T-helper 2 cell treated with Interferon-gamma antibody and Interleukin-4, amounts not matched to agents 5 μg/mL and 100 μg/mL, for 36 hours (primary cell): ENCODE data around the gene TRIM4.
"Not testable (repeated sequence)": the region's sequence is repeated elsewhere in the genome, so short reads cannot be mapped to it uniquely, and the experiment has no call there.

Experiments
- DNase-seq: peaks from one replicate; pipeline ENCODE4 v3.0.0; 2021; ENCODE audit warnings: low spot score
- H3K27ac Mint-ChIP-seq: one replicate; pipeline ENCODE4 v1.8.0; 2021; ENCODE audit warnings: mild to moderate bottlenecking, mixed read lengths
- H3K27me3 Mint-ChIP-seq: one replicate; pipeline ENCODE4 v1.8.0; 2021; ENCODE audit warnings: low read depth, mixed read lengths
- H3K36me3 Mint-ChIP-seq: one replicate; pipeline ENCODE4 v1.8.0; 2021; ENCODE audit warnings: low read depth, mixed read lengths
- H3K4me1 Mint-ChIP-seq: one replicate; pipeline ENCODE4 v1.8.0; 2021; ENCODE audit warnings: low read depth, mixed read lengths
- H3K4me3 Mint-ChIP-seq: one replicate; pipeline ENCODE4 v1.8.0; 2022; ENCODE audit warnings: mild to moderate bottlenecking, moderate library complexity, mixed read lengths
- H3K9me3 Mint-ChIP-seq: one replicate; pipeline ENCODE4 v1.8.0; 2021; ENCODE audit warnings: mixed read lengths

The TRIM4 gene

GRCh38 chr7:99897322-99898022, 21.9 kb downstream of the TRIM4 start:
- Mint-ChIP-seq H3K4me3 (no peak overlapping the region), H3K36me3 (peaks cover 43% of the 10 kb centered on the region), H3K27me3 (no peaks in the 10 kb centered on the region), H3K9me3 (no peaks in the 10 kb centered on the region), H3K27ac (no peak overlapping the region), H3K4me1 (peaks cover 7% of the 10 kb centered on the region)
- no peak for DNase-seq

- peaks cover 7% of the 10 kb centered on the region for H3K9me3 Mint-ChIP-seq
- no peak overlapping the region for H3K27ac Mint-ChIP-seq
- no peak overlapping the region for H3K4me3 Mint-ChIP-seq
- peaks cover 7% of the 10 kb centered on the region for H3K4me1 Mint-ChIP-seq
- peaks cover 46% of the 10 kb centered on the region for H3K36me3 Mint-ChIP-seq
- DNase-seq: no peak
- H3K27me3 Mint-ChIP-seq: no peaks in the 10 kb centered on the region
These were observed 24.6 kb downstream of the TRIM4 start for GRCh38 chr7:99894738-99895137.

GRCh38 chr7:99893280-99893679, 26.1 kb downstream of the TRIM4 start:
- no peak overlapping the region for H3K4me3 Mint-ChIP-seq

GRCh38 chr7:99890348-99890747, 29.0 kb downstream of the TRIM4 start:
- H3K4me1 Mint-ChIP-seq, H3K27ac Mint-ChIP-seq: not testable (repeated sequence)
- peaks cover 10% of the 10 kb centered on the region for H3K9me3 Mint-ChIP-seq

More at GRCh38 chr7:99893280-99893679, 26.1 kb downstream of the TRIM4 start:
- Mint-ChIP-seq H3K27me3 (no peaks in the 10 kb centered on the region), H3K36me3 (peaks cover 48% of the 10 kb centered on the region), H3K4me1 (peaks cover 6% of the 10 kb centered on the region), H3K9me3 (peaks cover 10% of the 10 kb centered on the region), H3K27ac (no peak overlapping the region)
- no peak for DNase-seq

GRCh38 chr7:99888366-99888765, 31.0 kb downstream of the TRIM4 start:
- Mint-ChIP-seq H3K36me3 (peaks cover 47% of the 10 kb centered on the region), H3K9me3 (peaks cover 10% of the 10 kb centered on the region)
- not testable (repeated sequence) for H3K27ac Mint-ChIP-seq, H3K27me3 Mint-ChIP-seq, H3K4me1 Mint-ChIP-seq, DNase-seq, H3K4me3 Mint-ChIP-seq

More at GRCh38 chr7:99890348-99890747, 29.0 kb downstream of the TRIM4 start:
- not testable (repeated sequence) for H3K4me3 Mint-ChIP-seq, H3K27me3 Mint-ChIP-seq, DNase-seq
- H3K36me3 Mint-ChIP-seq: peaks cover 50% of the 10 kb centered on the region

GRCh38 chr7:99881370-99881769, 38.0 kb downstream of the TRIM4 start:
- no peaks in the 10 kb centered on the region for H3K27me3 Mint-ChIP-seq
- H3K4me1 Mint-ChIP-seq: peaks cover 2% of the 10 kb centered on the region
- no peak for DNase-seq
- H3K9me3 Mint-ChIP-seq: no peaks in the 10 kb centered on the region
- H3K27ac Mint-ChIP-seq: no peak overlapping the region
- H3K36me3 Mint-ChIP-seq: peaks cover 3% of the 10 kb centered on the region
- H3K4me3 Mint-ChIP-seq: no peak overlapping the region

GRCh38 chr7:99876933-99877332, 42.4 kb downstream of the TRIM4 start, which contains the start of gene OR2AE1:
Gene OR2AE1, minus strand, starts transcription at chr7:99877033. Its CDS starts 0 bp downstream, at chr7:99877033.
- H3K4me1 Mint-ChIP-seq: peaks cover 2% of the 10 kb centered on the region
- H3K36me3 Mint-ChIP-seq: no peaks in the 10 kb centered on the region
- DNase-seq: no peak
- H3K9me3 Mint-ChIP-seq: no peaks in the 10 kb centered on the region
- H3K27ac Mint-ChIP-seq: no peak within 1 kb of the TSS
- no peak within 1 kb of the TSS for H3K4me3 Mint-ChIP-seq
- H3K27me3 Mint-ChIP-seq: no peaks in the 10 kb centered on the region

- DNase-seq: no peak
- Mint-ChIP-seq H3K27me3 (no peaks in the 10 kb centered on the region), H3K9me3 (no peaks in the 10 kb centered on the region), H3K4me3 (no peak overlapping the region), H3K4me1 (peaks cover 2% of the 10 kb centered on the region), H3K36me3 (no peaks in the 10 kb centered on the region), H3K27ac (no peak overlapping the region)
These were observed 42.8 kb downstream of the TRIM4 start for GRCh38 chr7:99876491-99876890.

- no peaks in the 10 kb centered on the region for H3K4me1 Mint-ChIP-seq
- no peak for DNase-seq
- H3K4me3 Mint-ChIP-seq: no peak overlapping the region
- no peak overlapping the region for H3K27ac Mint-ChIP-seq
- H3K27me3 Mint-ChIP-seq: peaks cover 15% of the 10 kb centered on the region
- no peaks in the 10 kb centered on the region for H3K36me3 Mint-ChIP-seq
- H3K9me3 Mint-ChIP-seq: no peaks in the 10 kb centered on the region
These were observed 51.1 kb downstream of the TRIM4 start for GRCh38 chr7:99868246-99868645.

- H3K9me3 Mint-ChIP-seq, H3K4me3 Mint-ChIP-seq, H3K4me1 Mint-ChIP-seq, H3K36me3 Mint-ChIP-seq, H3K27ac Mint-ChIP-seq, DNase-seq: not testable (repeated sequence)
- H3K27me3 Mint-ChIP-seq: peaks cover 17% of the 10 kb centered on the region
These were observed 51.9 kb downstream of the TRIM4 start for GRCh38 chr7:99867477-99867876.

- Mint-ChIP-seq H3K9me3 (no peaks in the 10 kb centered on the region), H3K27me3 (peaks cover 20% of the 10 kb centered on the region), H3K27ac (no peak overlapping the region), H3K4me1 (no peaks in the 10 kb centered on the region), H3K4me3 (no peak overlapping the region), H3K36me3 (no peaks in the 10 kb centered on the region)
- no peak for DNase-seq
These were observed 55.4 kb downstream of the TRIM4 start for GRCh38 chr7:99863847-99864440.

- H3K4me3 Mint-ChIP-seq: no peak overlapping the region
- H3K4me1 Mint-ChIP-seq: no peaks in the 10 kb centered on the region
- H3K27me3 Mint-ChIP-seq: peaks cover 12% of the 10 kb centered on the region
- H3K27ac Mint-ChIP-seq: no peak overlapping the region
- no peaks in the 10 kb centered on the region for H3K9me3 Mint-ChIP-seq
- no peaks in the 10 kb centered on the region for H3K36me3 Mint-ChIP-seq
- DNase-seq: no peak
These were observed 58.8 kb downstream of the TRIM4 start for GRCh38 chr7:99860281-99861127.

- DNase-seq: no peak
- no peak overlapping the region for H3K27ac Mint-ChIP-seq
- no peak overlapping the region for H3K4me3 Mint-ChIP-seq
- no peaks in the 10 kb centered on the region for H3K4me1 Mint-ChIP-seq
- H3K36me3 Mint-ChIP-seq: no peaks in the 10 kb centered on the region
- no peaks in the 10 kb centered on the region for H3K9me3 Mint-ChIP-seq
- H3K27me3 Mint-ChIP-seq: peaks cover 15% of the 10 kb centered on the region
These were observed 64.1 kb downstream of the TRIM4 start for GRCh38 chr7:99855236-99855635.
